ENCODE measurements around the gene MYBL2.

DNA sequence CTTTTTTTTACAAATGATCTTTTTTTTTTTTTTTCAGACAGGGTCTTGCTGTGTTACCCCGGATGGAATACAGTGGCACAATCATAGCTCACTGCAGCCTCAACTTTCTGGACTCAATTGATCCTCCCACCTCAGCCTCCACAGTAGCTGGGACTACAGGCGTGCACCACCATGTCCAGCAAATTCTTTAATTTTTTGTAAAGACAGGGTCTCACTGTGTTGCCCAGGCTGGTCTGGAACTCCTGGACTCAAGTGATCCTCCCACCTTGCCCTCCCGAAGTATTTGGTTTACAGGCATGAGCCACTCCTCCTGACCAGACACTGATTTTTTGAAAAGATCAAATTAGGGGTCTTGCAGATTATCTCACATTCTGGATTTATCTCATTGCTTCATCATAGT lies 11.0 kb upstream of the MYBL2 start:
- TF ChIP-seq, protein P1, sequence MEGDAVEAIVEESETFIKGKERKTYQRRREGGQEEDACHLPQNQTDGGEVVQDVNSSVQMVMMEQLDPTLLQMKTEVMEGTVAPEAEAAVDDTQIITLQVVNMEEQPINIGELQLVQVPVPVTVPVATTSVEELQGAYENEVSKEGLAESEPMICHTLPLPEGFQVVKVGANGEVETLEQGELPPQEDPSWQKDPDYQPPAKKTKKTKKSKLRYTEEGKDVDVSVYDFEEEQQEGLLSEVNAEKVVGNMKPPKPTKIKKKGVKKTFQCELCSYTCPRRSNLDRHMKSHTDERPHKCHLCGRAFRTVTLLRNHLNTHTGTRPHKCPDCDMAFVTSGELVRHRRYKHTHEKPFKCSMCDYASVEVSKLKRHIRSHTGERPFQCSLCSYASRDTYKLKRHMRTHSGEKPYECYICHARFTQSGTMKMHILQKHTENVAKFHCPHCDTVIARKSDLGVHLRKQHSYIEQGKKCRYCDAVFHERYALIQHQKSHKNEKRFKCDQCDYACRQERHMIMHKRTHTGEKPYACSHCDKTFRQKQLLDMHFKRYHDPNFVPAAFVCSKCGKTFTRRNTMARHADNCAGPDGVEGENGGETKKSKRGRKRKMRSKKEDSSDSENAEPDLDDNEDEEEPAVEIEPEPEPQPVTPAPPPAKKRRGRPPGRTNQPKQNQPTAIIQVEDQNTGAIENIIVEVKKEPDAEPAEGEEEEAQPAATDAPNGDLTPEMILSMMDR (conservative IDR thresholded peaks at IDR 0.05), result no peak
- TF ChIP-seq ZFX (IDR thresholded peaks at IDR 0.05), result no peak

Measured in C4-2B (cell line).